GM12864 (cell line): ENCODE data around the gene ROGDI.

ENCODE experiments used
- DNase-seq: peaks from one replicate; pipeline ENCODE4 v3.0.0-alpha.2; 2011; ENCODE audit warnings: low read depth
- H3K4me3 ChIP-seq: 2 replicates; pipeline ENCODE4 v1.5.1; 2011; ENCODE audit warnings: mild to moderate bottlenecking, low read depth, low read length, control low read depth
- TF ChIP-seq, protein P1 (sequence below): IDR thresholded peaks from 2 replicates; pipeline ENCODE4 v1.5.1; 2011; ENCODE audit warnings: low read depth, mild to moderate bottlenecking, moderate library complexity, low read length, control low read depth, inconsistent platforms; ENCODE audit errors: missing control alignments

ROGDI gene

DNA sequence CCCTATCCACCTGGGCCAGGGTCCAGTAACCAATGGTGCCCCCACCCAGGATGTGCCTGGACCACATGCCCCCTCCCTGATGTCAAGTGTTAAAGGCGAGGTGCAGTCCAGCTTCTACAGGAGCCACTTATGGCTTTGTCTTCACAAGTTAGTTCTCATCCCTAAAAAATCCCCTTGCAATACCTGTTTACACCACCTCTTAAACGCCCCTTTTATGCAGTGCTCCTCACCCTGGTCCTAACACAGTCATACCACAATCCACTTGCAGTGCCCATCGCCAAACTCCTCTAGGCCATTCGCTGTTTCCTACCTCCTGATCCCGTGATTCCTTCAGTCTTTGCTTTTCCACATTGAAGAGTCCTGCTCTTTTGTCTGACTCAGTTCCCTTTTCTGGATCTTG lies 37.5 kb upstream of the ROGDI start:
- H3K4me3 ChIP-seq: no peak overlapping the region
- TF ChIP-seq, protein P1, sequence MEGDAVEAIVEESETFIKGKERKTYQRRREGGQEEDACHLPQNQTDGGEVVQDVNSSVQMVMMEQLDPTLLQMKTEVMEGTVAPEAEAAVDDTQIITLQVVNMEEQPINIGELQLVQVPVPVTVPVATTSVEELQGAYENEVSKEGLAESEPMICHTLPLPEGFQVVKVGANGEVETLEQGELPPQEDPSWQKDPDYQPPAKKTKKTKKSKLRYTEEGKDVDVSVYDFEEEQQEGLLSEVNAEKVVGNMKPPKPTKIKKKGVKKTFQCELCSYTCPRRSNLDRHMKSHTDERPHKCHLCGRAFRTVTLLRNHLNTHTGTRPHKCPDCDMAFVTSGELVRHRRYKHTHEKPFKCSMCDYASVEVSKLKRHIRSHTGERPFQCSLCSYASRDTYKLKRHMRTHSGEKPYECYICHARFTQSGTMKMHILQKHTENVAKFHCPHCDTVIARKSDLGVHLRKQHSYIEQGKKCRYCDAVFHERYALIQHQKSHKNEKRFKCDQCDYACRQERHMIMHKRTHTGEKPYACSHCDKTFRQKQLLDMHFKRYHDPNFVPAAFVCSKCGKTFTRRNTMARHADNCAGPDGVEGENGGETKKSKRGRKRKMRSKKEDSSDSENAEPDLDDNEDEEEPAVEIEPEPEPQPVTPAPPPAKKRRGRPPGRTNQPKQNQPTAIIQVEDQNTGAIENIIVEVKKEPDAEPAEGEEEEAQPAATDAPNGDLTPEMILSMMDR: no peak
- DNase-seq: no peak

DNA sequence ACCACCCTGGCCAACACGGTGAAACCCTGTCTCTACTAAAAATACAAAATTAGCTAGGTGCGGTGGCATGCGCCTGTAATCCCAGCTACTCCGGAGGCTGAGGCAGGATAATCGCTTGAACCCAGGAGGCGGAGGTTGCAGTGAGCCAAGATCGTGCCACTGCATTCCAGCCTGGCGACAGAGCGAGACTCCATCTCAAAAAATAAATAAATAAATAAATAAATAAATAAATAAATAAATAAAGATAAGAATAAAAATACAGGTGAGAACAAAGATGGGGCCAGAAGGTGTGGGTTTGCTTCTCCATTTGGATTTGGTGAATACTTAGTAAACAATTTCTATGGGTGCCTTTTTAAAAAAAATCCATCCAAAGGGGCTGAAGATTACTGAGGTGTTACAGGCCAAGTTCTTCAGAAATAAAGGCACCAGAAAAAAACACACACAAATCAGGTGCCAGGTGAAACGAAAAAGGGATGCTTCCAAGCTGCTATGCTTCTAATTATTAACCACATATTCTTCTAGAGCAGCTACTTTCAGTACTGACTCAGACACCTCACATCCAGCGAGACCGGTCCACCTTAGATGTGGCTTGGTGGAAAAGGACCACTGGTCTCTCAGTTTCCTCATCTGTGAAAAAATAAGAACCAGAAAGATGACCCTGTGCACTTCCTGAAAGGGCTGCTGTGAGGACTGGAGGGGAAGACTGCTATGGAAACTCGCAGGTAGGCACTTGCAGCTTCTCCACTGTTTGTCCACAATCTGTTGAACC lies 35.5 kb upstream of the ROGDI start:
- no peak for DNase-seq
- no peak overlapping the region for H3K4me3 ChIP-seq
- TF ChIP-seq, protein P1: no peak

DNA sequence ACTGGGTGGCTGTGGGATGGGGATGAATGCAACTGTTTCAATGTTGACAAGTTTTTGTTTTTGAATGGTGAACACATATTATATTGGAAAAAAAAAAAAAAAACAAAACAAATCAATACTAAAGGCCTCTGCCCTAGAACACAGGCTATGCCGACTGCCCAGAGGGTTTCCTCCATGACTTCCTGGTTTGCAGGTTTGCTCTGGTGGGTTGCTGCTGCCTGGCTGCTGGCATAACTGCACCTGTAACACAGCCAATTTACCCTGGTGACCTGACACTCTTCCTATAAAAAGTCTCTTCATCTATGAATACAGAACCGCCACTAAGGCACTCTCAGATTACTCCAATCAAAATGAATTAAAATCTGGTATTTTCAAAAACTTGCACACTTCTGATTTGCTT lies 34.3 kb upstream of the ROGDI start:
- no peak overlapping the region for H3K4me3 ChIP-seq
- DNase-seq: no peak
- TF ChIP-seq, protein P1: no peak

DNA sequence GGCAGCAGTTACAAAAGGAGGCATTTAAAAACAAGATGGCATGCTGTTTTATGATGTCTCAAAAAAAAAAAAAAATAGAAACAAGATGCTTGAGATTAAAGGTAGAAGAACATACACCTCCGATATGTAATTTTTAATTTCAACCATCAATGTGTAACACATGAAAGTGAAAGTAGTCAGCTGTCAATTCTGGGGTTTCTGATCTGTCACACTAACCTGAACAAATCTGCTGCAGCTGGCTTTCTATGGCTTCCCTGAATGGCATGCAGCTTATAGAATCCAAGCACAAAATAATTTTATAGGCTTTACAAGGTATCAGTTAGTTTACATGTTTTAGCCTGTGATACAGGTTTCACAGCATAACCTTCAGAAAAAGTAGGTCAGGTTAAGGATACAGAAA lies 31.2 kb upstream of the ROGDI start:
- TF ChIP-seq, protein P1: no peak
- H3K4me3 ChIP-seq: no peak overlapping the region
- no peak for DNase-seq

DNA sequence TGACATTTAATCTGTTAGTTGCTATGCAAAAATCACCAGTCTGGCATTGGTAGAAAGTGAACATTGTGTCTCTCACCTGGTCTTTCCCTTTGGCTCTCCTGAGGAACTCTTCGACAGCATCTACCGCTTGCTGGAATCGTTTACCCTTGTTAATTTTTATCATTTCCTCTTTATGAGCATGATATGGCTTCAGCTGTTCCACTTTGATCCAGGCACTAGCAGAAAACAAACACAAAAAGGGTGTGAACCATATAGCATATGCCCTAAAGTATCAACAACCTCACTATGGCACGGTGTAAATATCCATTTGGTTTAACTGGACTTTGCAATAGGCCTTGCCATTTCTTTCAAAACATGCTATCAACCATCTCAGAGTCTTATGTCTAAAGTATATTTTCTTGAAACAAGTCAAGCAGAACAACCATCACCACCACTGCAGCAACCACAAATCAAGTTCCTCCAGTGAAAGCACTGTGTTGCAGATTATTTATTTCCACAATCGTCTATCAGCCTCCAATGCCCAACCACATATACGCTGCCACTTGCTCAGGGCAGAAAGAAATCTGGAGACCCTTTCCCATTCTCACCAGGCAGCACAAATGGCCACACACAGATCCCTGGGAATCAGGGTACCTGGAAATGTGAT lies 30.4 kb upstream of the ROGDI start:
- TF ChIP-seq, protein P1: no peak
- DNase-seq: no peak

DNA sequence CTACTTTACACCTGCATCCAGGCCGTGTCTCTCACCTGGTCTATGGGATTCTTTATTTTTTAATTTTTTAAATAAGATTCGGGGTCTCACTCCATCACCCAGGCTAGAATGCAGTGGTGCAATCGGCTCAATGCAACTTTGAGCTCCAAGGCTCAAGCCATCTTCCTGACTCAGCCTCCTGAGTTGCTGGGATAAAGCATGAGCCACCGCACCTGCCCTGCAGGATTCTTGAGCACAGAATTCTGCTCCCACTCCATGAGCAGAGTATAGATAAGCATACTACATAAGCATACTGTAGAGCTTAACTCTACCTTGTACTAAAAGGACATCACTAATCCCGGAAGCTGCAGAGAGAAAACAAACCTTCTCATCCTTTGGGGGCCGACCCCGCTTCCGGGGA lies 29.2 kb upstream of the ROGDI start:
- no peak for DNase-seq
- no peak overlapping the region for H3K4me3 ChIP-seq
- TF ChIP-seq, protein P1: no peak

More for the DNA sequence above, 30.4 kb upstream of the ROGDI start:
- no peak overlapping the region for H3K4me3 ChIP-seq
